Measurements from ENCODE around the gene SLC51B. TPM values are rescaled to one million over a fixed set of nuclear protein-coding genes. Genes with fewer than 3 reads are reported as not detected.

Gene SLC51B
- total and polyA plus RNA-seq, 10 of the 15 experiments (the other 5 are each of a cell fraction or from before 2014, with no cell fraction given), result 0.05 to 0.17 (median 0.13) TPM; not detected in 7

DNA sequence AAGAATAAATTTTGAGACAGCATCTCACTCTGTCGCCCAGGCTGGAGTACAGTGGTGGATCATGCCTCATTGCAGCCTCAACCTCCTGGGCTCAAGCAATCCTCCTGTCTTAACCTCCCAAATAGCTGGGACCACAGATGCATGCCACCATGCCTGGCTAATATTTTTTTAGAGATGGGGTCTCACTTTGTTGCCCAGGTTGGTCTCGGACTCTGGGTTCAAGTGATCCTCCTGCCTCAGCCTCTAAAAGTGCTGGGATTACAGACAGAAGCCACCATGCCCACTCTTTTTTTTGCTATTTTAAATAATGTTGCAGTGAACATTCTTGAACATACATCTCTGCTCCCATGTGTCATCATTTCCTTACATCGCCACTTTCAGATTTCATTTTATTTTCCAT is 6.8 kb upstream of the SLC51B start:
- in situ Hi-C loops (cut with MboI), result no loop called here
- 64% methylated on average over 3 of the region's 3 CpGs for WGBS (ENCODE audit: insufficient coverage, insufficient replicate concordance, low lambda C conversion rate, missing lambda C conversion rate)

More for the DNA sequence above, 6.8 kb upstream of the SLC51B start:
- CTCF ChIA-PET, result no interaction called here
- Histone ChIP-seq H3K9ac (ENCODE audit: control insufficient read depth, insufficient read depth, low read length) (no peak overlapping the region), H4K20me1 (ENCODE audit: control insufficient read depth, insufficient read depth) (no peaks in the 10 kb centered on the region), H3K9me3 (replicated peaks; ENCODE audit: control insufficient read depth, insufficient read depth, low read length) (no peaks in the 10 kb centered on the region), H3K4me1 (ENCODE audit: control insufficient read depth, insufficient read depth, low read length) (no peaks in the 10 kb centered on the region), H3K79me2 (ENCODE audit: control insufficient read depth, insufficient read depth, low read length) (no peaks in the 10 kb centered on the region), H3K36me3 (ENCODE audit: control insufficient read depth in 2 of 2, insufficient read depth in 2 of 2, low read length in 1 of 2) (no peaks in the 10 kb centered on the region), H2AFZ (ENCODE audit: control insufficient read depth, low read depth, low read length) (no peak overlapping the region), H3K4me2 (ENCODE audit: control insufficient read depth, insufficient read depth) (no peak overlapping the region), H3K27ac (ENCODE audit: control insufficient read depth, insufficient read depth) (no peak overlapping the region), H3K4me3 (no peak overlapping the region), H3K27me3 (replicated peaks in 1 of 2; ENCODE audit: control insufficient read depth in 2 of 2, insufficient read depth in 2 of 2, low read length in 1 of 2) (no peaks in the 10 kb centered on the region)
- SMC1A ChIA-PET (ENCODE audit: uncharacterized antibody, unreplicated experiment), result interaction anchor here (1.5 kb wide), 1 partner anchor 65 kb away, joined by 4 read pairs; no protein-coding TSS in a partner anchor
- TF ChIP-seq NR2C1 (IDR thresholded peaks at IDR 0.05) (no peak), SMAD5 (IDR thresholded peaks at IDR 0.05; ENCODE audit: low read depth) (no peak), DPF2 (IDR thresholded peaks at IDR 0.05) (no peak)
- TF ChIP-seq, protein P1, sequence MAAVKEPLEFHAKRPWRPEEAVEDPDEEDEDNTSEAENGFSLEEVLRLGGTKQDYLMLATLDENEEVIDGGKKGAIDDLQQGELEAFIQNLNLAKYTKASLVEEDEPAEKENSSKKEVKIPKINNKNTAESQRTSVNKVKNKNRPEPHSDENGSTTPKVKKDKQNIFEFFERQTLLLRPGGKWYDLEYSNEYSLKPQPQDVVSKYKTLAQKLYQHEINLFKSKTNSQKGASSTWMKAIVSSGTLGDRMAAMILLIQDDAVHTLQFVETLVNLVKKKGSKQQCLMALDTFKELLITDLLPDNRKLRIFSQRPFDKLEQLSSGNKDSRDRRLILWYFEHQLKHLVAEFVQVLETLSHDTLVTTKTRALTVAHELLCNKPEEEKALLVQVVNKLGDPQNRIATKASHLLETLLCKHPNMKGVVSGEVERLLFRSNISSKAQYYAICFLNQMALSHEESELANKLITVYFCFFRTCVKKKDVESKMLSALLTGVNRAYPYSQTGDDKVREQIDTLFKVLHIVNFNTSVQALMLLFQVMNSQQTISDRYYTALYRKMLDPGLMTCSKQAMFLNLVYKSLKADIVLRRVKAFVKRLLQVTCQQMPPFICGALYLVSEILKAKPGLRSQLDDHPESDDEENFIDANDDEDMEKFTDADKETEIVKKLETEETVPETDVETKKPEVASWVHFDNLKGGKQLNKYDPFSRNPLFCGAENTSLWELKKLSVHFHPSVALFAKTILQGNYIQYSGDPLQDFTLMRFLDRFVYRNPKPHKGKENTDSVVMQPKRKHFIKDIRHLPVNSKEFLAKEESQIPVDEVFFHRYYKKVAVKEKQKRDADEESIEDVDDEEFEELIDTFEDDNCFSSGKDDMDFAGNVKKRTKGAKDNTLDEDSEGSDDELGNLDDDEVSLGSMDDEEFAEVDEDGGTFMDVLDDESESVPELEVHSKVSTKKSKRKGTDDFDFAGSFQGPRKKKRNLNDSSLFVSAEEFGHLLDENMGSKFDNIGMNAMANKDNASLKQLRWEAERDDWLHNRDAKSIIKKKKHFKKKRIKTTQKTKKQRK (IDR thresholded peaks at IDR 0.05; ENCODE audit: low read depth, low read length), result no peak
- no TSS peak for BruUV-seq (replicated peaks)
- no peak for DNase-seq (ENCODE audit: low read depth, low spot score)
- intact Hi-C loops (cut with micrococcal nuclease; ENCODE audit: unreplicated experiment), result no loop called here
- POLR2A ChIA-PET, result no interaction called here
- no peak for ATAC-seq
- no peak for FAIRE-seq
- RAD21 ChIA-PET (ENCODE audit: unreplicated experiment), result no interaction called here
